ENCODE data around the gene NOP53. TPM values are rescaled to one million over a fixed set of nuclear protein-coding genes. Genes with fewer than 3 reads are reported as not detected.
"Not testable (repeated sequence)": the region's sequence is repeated elsewhere in the genome, so short reads cannot be mapped to it uniquely, and the experiment has no call there.

Gene NOP53
- total RNA-seq, 1 experiment from 2014 or later, result 289 TPM

GRCh38 chr19:47768604-47769003, 23.3 kb downstream of the NOP53 start:
- H3K4me1 Mint-ChIP-seq, result peaks cover 23% of the 10 kb centered on the region
- ATAC-seq (no peak), DNase-seq (ENCODE audit: low spot score) (no peak)
- H3K4me3 Mint-ChIP-seq, result no peak overlapping the region
- peak overlapping the region; percentile 29; the same call in 1 of the 2 replicates for H3K27ac Mint-ChIP-seq
- H3K9me3 Mint-ChIP-seq, result peaks cover 3% of the 10 kb centered on the region; the same call in 1 of the 2 replicates
- H3K27me3 Mint-ChIP-seq (ENCODE audit: low read depth), result no peaks in the 10 kb centered on the region
- TF ChIP-seq JAZF1 (CRISPR knock-in tag; IDR thresholded peaks at IDR 0.05), result no peak
- TF ChIP-seq NFATC4 (CRISPR knock-in tag; IDR thresholded peaks at IDR 0.05), result no peak
- no peak for TF ChIP-seq SOX15 (CRISPR knock-in tag; IDR thresholded peaks at IDR 0.05)
- no peak for TF ChIP-seq MYBL2 (CRISPR knock-in tag; IDR thresholded peaks at IDR 0.05)
- no peak for TF ChIP-seq TEAD1 (CRISPR knock-in tag; IDR thresholded peaks at IDR 0.05)
- TF ChIP-seq TCF7 (CRISPR knock-in tag; IDR thresholded peaks at IDR 0.05; ENCODE audit: low read depth), result no peak
- TF ChIP-seq ZNF423 (CRISPR knock-in tag; IDR thresholded peaks at IDR 0.05), result no peak
- no peak for TF ChIP-seq CREB1 (CRISPR knock-in tag; IDR thresholded peaks at IDR 0.05)
- no peak for TF ChIP-seq GRHL2 (CRISPR knock-in tag; IDR thresholded peaks at IDR 0.05; ENCODE audit: insufficient replicate concordance, severe bottlenecking)
- no peak for TF ChIP-seq SP1 (CRISPR knock-in tag; conservative IDR thresholded peaks at IDR 0.05)
- TF ChIP-seq FOXP1 (CRISPR knock-in tag; IDR thresholded peaks at IDR 0.05; ENCODE audit: borderline replicate concordance), result no peak
- no peak for TF ChIP-seq PREB (CRISPR knock-in tag; IDR thresholded peaks at IDR 0.05; ENCODE audit: borderline replicate concordance)
- no peaks in the 10 kb centered on the region for H3K36me3 Mint-ChIP-seq
- ChIA-PET POLR2A (no interaction called here), CTCF (interaction anchor here (0.9 to 8.5 kb wide), 3 partner anchors 11 to 56 kb away, joined by 4 to 368 read pairs (median 29); partner anchors contain the start of gene EHD2)

GRCh38 chr19:47769534-47769933, 24.2 kb downstream of the NOP53 start:
- no peaks in the 10 kb centered on the region for H3K36me3 Mint-ChIP-seq
- DNase-seq (ENCODE audit: low spot score) (no peak), ATAC-seq (no peak)
- H3K4me1 Mint-ChIP-seq, result peaks cover 29% of the 10 kb centered on the region
- peak overlapping the region; percentile 2 for H3K4me3 Mint-ChIP-seq
- POLR2A ChIA-PET, result no interaction called here
- peaks cover 3% of the 10 kb centered on the region; the same call in 1 of the 2 replicates for H3K9me3 Mint-ChIP-seq
- CTCF ChIA-PET, result interaction anchor here (8.5 kb wide), 1 partner anchor 19 kb away, joined by 368 read pairs; no protein-coding TSS in a partner anchor
- no peak overlapping the region for H3K27ac Mint-ChIP-seq
- no peaks in the 10 kb centered on the region for H3K27me3 Mint-ChIP-seq (ENCODE audit: low read depth)
- TF ChIP-seq MYBL2 (CRISPR knock-in tag; IDR thresholded peaks at IDR 0.05) (no peak), ESRRA (CRISPR knock-in tag; IDR thresholded peaks at IDR 0.05; ENCODE audit: borderline replicate concordance) (no peak), GTF2I (CRISPR knock-in tag; conservative IDR thresholded peaks at IDR 0.05) (no peak), FOXP1 (CRISPR knock-in tag; IDR thresholded peaks at IDR 0.05; ENCODE audit: borderline replicate concordance) (no peak), SP1 (CRISPR knock-in tag; conservative IDR thresholded peaks at IDR 0.05) (no peak), PRRX2 (CRISPR knock-in tag; IDR thresholded peaks at IDR 0.05) (no peak)

GRCh38 chr19:47771291-47771690, 25.9 kb downstream of the NOP53 start:
- peak overlapping the region; percentile 15; the same call in 1 of the 2 replicates for H3K27ac Mint-ChIP-seq
- H3K4me3 Mint-ChIP-seq; DNase-seq (ENCODE audit: low spot score); H3K36me3 Mint-ChIP-seq; CTCF ChIA-PET; H3K9me3 Mint-ChIP-seq; ATAC-seq; H3K27me3 Mint-ChIP-seq (ENCODE audit: low read depth): not testable (repeated sequence)
- POLR2A ChIA-PET, result interaction anchor here (0.7 kb wide), 1 partner anchor 163 kb away, joined by 8 read pairs; no protein-coding TSS in a partner anchor
- H3K4me1 Mint-ChIP-seq, result peaks cover 22% of the 10 kb centered on the region
- peak; percentile 98 for TF ChIP-seq ZNF121 (CRISPR knock-in tag; IDR thresholded peaks at IDR 0.05)

- ChIA-PET CTCF (interaction anchor here (0.9 to 2.0 kb wide), 4 partner anchors 11 to 73 kb away, joined by 3 to 18 read pairs (median 8); partner anchors contain the start of gene EHD2), POLR2A (no interaction called here)
- ATAC-seq (peak; percentile 5), DNase-seq (ENCODE audit: low spot score) (no peak)
- Mint-ChIP-seq H3K27me3 (ENCODE audit: low read depth) (no peaks in the 10 kb centered on the region), H3K9me3 (no peaks in the 10 kb centered on the region), H3K36me3 (peaks cover 10% of the 10 kb centered on the region), H3K4me1 (peaks cover 34% of the 10 kb centered on the region), H3K27ac (peak overlapping the region; percentile 84), H3K4me3 (peak overlapping the region; percentile 92)
- TF ChIP-seq MYBL2 (CRISPR knock-in tag; IDR thresholded peaks at IDR 0.05) (no peak), FOXK1 (CRISPR knock-in tag; IDR thresholded peaks at IDR 0.05) (0 out of 2 replicates have a peak, but pooled peaks have one; percentile 38)
Observed at GRCh38 chr19:47776568-47776967, 31.2 kb downstream of the NOP53 start.

Measured in WTC11 (cell line).